ENCODE results near the gene LRRC4C.

The LRRC4C gene

GRCh38 chr11:41413843-41414242 is 45.6 kb downstream of the LRRC4C start:
- DNase-seq: no peak

GRCh38 chr11:41405812-41406211 is 53.6 kb downstream of the LRRC4C start:
- DNase-seq: no peak

DNA sequence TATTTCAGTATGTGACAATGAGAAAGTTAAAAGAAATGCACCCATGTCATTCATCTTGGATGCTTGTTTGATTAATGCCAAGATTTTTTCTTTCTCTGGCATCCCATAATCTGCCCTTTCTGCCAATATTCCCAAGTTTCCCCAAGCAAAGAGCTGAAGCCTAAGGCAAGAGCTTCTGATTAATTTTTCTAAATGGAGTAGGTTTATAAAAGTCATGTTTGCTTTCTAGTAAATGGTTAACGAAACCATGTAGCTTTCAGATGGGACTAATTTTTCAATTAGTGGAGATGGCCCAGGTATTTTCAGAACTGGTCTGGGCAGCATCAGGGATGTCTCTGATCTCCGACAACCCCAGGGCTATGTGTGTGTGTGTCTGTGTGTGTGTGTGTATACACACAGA is 55.3 kb downstream of the LRRC4C start:
- DNase-seq: no peak

GRCh38 chr11:41403458-41403857 is 56.0 kb downstream of the LRRC4C start:
- no peak for DNase-seq

DNA sequence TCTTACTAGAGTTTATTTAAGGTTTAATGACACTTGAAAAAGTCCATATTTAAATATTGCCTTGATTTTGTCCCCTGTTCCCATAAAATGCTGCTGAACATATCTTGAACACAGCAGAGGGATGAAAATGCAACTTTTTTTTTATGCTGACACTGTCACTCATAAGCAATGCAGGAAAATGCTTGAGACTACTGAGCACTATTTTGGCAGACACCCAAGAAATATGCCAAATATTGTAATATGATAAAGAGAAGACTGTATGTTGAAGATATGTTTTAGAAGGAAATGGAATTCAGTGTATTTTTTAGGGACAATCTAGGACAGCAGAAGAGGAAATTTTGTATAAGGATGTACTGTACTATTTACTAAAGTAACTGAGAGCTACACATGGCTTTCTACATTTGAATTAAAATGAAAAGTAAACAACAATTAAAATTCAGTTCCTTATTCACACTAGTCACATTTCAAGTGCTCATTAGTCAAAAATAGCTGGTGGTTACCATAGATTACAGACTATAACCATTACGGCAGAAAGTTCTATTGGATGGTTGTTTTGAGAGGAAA is 58.6 kb downstream of the LRRC4C start:
- DNase-seq: no peak

DNA sequence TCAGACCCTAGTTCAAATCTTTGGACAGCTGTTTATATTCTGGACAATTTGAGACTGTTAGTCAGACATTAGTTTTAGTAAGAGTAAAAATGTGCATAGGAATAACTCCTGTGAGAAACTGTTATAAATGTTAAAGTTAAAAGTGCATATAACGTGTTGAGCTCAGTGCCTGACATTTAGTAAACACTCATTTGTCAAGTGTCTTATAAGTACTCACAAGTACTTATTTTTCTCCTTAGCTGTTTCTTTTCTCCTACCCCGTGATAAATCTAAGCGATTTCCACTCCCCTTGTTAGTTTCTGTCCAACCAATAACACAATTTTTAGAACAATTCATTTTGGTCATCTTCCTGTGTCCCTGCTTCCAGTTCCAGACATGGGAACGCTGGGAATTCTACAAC is 59.3 kb downstream of the LRRC4C start:
- no peak for DNase-seq

DNA sequence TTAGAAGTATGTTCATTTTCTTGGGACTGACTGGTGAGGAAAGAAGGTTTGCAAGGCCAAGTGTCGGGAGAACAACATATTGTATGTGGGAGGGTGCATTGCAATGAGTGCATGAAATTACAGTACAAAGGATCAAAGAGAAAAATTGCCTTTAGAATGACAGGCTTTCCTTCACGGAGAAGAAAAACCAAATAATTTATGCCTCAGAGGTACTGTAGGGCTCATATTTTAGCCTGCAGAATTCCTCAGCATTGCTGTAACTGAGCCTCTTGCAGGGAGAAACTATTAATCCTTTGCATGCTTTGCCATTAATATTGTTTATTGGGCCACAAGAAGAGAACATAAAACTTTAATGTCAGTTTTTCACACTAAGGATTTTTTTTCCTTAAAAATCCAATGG is 60.1 kb downstream of the LRRC4C start:
- DNase-seq: no peak

- DNase-seq: no peak
These were observed 61.3 kb downstream of the LRRC4C start for GRCh38 chr11:41398175-41398574.

- no peak for DNase-seq
These were observed 64.8 kb downstream of the LRRC4C start for GRCh38 chr11:41394521-41395195.

DNA sequence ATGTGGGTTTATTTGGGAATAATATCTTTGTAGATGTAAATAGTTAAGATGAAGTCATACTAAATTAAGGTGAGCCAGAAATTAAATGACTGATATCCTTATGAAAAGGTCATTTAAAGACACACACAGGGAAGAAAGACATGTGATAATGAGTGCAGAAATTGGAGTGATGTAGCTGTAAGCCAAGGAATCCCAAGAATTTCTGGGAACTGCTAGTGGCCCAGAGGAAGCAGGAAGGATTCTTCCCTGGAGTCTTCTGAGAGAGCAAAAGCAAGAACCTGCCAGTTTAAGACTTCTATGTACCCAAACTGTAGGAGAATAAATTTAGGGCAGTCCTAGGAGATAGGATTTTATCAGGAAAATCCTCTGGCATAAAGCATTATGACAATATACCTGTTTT is 66.9 kb downstream of the LRRC4C start:
- no peak for DNase-seq

DNA sequence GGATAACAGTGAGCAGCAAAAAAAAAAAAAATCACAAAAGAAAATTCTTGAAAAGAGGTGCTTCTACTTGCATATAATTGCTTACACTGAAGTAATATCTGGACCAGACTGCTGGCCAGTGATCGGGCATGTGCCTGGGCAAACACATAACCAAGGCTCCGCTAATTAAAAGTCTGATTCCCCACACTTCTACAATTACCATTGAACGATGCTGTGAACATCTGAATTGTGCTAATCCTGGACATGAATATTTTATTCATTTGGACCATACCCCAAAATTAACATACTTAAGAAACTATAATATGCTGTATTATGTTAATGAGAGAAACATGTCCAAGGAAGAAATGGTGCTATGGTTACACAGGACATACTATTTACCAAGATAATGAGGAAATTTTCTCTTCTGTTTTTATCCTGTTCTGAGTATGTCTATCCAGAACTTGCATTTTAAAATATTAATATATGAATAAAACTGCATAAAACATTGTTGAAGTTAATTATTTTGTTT is 69.8 kb downstream of the LRRC4C start:
- DNase-seq: no peak

DNA sequence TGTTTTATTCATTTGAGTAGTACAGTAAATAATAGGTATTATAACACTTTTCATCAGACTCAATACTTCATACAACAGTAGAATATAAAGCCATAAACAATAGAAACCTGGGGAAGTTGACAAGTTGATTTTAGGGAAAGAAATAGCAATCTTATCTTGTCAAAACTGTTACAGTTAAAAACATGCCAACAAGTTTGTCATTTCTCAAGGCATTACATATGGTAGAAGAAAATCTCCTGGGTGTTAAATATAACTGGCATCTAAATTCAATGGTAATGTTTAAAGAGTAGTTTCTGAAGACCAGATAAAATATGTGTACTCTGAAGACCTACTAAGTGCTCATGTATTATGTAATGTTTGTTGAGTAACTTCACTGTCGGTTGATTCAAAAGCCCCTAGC is 75.1 kb downstream of the LRRC4C start:
- no peak for DNase-seq

DNA sequence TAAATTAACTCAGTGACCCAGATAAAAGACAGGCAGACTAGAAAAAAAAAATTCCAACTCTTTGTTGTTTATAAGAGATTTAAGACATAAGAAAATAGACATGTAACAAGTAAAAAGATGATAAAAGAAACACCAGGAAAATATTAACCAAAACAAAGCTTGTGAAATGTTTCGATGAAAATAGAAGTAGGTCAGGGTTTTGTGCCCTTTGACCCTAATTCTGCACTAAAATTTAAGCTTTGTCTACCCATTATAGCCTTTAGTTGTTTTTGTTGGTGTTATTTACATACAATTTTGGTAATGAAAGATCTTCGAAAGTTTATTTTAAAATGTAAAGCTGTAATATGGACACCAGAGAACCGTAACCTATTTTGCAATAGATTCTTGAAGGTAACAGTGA is 75.7 kb downstream of the LRRC4C start:
- no peak for DNase-seq

DNA sequence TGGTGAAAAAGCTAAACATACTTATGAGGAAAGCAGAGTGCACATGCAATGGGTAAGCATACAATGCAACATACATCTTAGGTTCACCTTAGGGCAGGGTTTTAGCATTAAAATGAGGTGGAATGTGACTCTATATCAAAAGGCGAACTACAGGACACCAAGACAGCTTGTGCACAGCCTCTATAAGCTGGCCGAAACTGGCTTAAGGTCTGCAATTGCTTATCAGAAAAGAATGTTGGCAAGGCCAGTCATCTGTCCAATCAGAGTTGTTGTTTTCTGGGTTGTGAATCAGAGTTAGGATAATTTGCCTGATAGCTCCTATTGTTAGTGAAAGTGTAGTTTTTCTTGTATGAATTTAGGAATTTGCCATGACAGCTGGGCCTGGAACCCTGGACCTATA is 76.5 kb downstream of the LRRC4C start:
- no peak for DNase-seq

- DNase-seq: no peak
These were observed 80.4 kb downstream of the LRRC4C start for GRCh38 chr11:41379084-41379483.

GRCh38 chr11:41377709-41378394 is 81.6 kb downstream of the LRRC4C start:
- no peak for DNase-seq

DNA sequence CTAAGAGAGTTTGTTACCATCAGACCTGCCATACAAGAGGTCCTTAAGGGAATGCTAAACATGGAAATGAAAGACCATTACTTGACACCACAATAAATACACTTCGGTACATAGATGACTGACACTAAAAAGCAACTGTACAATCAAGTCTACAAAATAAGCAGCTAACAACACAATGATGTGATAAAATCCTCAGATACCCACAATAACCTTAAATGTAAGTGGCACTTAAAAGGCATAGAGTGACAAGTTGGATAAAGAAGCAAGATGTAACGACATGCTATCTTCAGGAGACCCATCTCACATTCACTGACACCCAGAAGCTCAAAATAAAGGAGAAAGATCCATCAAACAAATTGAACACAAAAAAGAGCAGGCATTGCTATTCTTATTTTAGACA is 107.6 kb downstream of the LRRC4C start:
- no peak for DNase-seq

GRCh38 chr11:41346042-41346441 is 113.4 kb downstream of the LRRC4C start:
- DNase-seq: no peak

GRCh38 chr11:41334007-41334933 is 125.2 kb downstream of the LRRC4C start:
- DNase-seq: no peak

DNA sequence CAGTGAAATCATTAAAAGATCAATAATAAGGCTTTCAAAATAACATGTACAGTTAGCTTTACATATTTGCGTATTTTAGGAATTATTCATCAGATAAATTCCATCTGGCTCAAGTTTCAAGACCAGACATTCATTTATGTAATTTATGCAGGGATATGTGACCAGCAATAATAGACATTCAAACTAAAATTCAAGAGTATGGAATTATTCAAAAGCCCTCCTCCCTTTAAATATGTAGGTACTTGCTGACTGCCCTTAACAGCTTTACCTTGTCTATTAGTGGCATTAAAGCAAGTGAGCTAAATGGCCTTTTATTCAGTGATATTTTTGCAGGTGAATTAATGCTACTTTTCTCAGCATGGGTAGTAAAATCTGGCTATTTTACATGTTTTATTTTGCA is 126.1 kb downstream of the LRRC4C start:
- DNase-seq: no peak

DNA sequence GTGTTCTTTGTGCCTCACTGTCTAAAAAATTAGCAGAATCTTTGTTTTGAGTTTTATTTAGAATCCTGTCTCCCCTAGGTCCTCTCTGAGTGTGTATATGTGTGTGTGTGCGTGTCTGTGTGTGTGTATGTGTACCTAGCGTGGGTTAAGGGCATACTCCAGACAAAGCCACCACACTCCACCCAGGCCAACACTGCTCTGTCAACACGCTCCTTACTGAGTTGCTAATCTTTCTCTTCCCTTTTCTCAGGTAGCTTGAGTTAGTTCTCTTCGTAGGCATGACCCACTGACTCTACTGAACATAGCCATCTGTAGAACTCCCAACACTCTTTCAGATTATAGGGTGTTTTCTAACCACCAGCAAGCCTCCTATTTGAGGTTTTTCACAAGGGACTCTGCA is 131.1 kb downstream of the LRRC4C start:
- DNase-seq: no peak

DNA sequence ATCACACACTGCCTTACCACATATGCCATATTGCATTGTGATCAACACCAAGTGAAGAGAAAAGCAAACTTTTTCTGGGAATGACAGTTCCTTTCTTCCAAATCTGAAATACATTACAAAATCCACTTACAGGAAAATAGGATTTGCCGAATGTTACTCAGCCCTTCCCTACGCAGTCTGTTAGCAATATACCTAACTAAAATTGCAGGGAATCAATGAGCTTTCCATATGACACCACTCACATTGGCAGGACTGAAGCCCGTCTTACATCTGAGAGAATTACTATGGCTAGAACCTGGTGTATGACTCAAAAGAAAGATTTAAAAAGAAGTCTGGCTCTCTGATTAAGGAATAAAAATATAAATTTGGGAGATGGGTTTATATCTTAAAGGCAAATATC is 136.0 kb downstream of the LRRC4C start:
- no peak for DNase-seq

DNA sequence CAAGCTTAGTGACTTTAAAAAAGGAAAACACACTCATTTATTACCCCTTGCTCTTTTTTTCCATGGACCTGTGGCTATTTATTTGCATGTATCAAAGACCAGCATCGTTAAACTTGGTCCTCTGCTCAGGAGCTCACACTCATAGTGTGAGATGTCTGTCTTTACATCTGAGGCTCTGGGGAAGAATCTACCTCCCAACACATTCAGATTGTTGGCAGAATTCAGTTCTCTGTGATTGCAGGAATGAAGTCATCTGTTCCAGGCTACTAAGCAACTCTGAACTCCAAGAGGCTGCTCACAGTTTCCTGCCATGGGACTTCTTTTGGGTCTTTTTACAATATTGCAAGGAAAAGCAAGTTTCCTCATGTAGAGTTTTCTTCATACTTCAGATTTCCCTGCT is 138.8 kb downstream of the LRRC4C start:
- no peak for DNase-seq
